Activated CD8-positive, alpha-beta memory T cell treated with anti-CD3 and anti-CD28 coated beads for 48 hours (primary cell): ENCODE results near the gene CD8B.
"Not testable (repeated sequence)": the region's sequence is repeated elsewhere in the genome, so short reads cannot be mapped to it uniquely, and the experiment has no call there.

Experiments
- DNase-seq, 3 experiments: peaks; one replicate each; pipeline ENCODE4 v3.0.0-alpha.2; 2020; ENCODE audit warnings: low read depth in 2 of 3, low spot score in 2 of 3

CD8B gene

GRCh38 chr2:86836915-86837695 lies 24.6 kb downstream of the CD8B start:
- DNase-seq = not testable (repeated sequence)

GRCh38 chr2:86835548-86835889 lies 26.2 kb downstream of the CD8B start:
- not testable (repeated sequence) for DNase-seq

DNA sequence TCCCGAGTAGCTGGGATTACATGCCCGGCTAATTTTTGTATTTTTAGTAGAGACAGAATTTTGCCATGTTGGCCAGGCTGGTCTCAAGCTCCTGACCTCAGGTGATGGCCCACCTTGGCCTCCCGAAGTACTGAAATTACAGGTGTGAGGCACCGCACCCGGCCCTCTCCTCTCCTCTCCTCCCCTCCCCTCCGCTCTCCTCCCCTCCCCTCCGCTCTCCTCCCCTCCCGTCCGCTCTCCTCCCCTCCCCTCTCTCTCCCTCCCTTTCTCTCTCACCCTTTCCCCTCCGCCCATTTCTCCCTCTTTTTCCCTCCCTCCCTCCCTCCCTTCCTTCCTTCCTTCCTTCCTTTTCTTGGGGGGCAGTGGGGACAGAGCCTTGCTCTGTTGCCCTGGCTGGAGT lies 28.4 kb downstream of the CD8B start:
- DNase-seq = no peak

- DNase-seq = no peak
These were observed 29.2 kb downstream of the CD8B start for GRCh38 chr2:86832334-86833096.

DNA sequence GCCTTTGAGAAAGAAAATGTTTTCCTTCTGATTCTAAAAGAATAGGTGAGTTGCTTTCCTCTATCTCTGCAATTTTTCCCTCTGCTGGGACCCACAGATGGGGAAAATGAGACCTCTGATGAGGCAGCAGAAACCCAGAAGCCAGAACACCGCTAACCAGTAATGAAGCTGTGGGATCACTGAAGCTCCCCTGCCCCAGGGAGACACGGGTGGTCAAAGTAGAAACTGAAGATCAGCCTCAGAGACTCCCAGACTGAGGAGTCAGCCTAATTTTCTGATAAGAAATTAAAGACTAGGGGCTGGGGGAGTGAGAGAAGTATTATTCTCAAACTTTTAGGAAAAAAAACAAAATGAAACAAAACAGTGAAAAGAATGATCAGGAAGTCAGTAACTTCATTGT lies 30.1 kb downstream of the CD8B start:
- DNase-seq = no peak

- no peak for DNase-seq
These were observed 34.7 kb downstream of the CD8B start for GRCh38 chr2:86826951-86827350.

DNA sequence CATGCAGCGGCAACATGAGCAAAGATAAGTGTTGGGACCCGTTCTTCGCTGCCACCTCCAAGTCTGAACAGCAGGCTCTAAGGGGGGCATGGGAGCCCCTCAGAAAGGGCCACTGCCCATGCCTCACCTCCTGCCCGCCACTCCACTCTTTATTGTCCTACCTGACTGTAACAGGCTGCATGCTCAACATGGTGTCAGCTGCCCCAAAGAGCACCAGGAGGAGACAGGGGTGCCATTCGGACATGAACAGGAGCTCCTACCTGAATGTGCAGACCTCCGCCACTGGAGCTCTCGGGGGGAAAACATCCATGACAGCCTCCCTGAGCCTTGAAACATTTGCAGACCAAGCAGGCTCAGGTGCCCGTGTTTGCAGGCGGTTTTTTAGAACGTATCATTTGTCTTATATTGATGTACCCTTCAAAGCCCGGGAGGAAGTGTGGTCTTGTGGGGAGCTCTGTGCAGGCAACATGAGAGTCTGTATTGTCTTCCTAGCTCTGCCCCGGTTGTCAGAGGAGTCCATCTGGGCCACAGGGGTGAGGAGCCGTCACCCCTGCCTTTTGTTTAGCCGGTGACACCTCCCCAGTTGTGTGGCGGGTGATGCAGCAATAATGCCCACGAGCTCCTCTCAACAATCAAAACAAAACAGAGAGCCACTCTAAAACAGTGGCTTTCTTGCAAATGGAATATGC lies 35.8 kb downstream of the CD8B start:
- DNase-seq = no peak

DNA sequence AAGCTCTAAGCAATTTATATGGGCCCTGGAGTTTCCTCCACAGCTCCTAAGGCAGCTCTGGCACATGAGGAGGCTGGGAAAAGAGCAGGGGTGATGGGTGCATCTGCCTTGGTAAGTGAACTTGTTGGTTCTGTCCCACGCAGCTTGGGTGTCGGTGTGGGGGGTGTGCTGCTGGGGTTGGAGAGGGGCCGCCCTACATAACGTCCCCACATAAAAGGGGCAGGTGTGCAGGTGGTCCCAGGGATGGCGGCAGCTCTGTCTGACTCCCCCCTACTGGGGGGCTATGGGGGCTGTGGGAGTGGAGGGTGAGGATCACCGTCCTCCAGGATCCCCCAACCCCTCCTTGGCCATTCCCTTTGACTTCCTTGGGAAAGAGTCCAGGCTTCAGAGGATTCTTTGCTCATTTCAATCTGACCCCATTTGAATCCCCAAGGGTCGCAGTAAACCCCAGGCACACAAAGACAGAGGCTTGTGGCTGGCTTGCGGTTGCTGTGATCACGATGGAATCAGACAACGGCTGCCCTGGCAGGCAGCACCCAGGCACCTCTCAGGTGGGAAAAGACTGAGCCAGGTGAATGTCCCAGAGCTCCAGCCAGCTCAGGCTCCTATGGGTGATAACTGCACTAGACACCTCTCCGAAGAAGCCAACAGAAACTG lies 36.5 kb downstream of the CD8B start:
- no peak for DNase-seq

DNA sequence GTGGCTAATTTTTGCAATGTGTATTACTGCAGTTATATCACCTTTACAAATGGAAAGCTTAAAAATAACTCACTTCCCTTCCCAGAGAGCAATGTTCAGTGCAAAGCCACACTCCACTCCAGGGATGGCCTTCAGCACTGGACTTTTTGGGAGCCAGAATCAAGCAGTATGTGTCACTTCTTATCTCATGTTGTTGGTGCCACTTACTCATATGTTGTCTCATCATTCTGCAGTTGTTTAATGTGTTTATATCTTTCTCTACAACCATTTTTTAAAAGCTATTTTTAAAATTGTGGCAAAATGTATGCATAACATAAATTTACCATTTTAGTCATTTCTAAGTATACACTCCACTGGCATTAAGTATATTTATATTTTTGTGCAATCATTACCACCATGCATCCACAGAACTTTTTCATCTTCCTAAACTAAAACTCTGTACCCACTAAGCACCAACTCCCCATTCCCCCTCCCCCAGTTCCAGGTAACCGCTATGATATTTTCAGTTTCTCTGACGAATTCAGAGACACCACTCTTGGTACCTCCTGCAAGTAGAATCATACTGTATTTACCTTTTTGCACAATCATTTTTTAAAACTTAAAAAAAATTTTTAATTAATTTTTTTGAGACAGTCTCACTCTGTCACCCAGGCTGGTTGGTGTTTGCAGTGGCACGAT lies 38.9 kb downstream of the CD8B start:
- DNase-seq = no peak

- DNase-seq = no peak
These were observed 39.8 kb downstream of the CD8B start for GRCh38 chr2:86821842-86822241.

DNA sequence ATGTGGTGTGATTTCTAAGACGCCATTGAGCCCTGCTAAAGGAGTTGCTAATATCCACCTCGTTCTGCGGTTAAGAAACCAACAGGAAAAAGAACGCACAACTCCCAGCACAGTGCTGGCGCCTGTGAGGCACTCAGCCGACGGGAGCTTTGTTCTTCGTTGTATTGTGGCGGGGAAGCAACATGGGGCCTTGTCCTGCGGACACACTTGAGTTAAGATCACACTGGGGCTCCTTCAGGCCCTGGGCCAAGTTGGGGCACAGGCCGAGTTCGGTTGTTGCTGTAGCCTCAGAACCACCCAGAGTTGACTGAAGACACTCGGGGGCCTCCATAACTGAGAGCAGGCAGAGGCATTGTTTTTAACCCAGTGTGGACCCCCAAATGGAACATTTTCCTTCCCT lies 40.4 kb downstream of the CD8B start:
- no peak for DNase-seq

- DNase-seq = no peak
These were observed 42.7 kb downstream of the CD8B start for GRCh38 chr2:86818957-86819356.

DNA sequence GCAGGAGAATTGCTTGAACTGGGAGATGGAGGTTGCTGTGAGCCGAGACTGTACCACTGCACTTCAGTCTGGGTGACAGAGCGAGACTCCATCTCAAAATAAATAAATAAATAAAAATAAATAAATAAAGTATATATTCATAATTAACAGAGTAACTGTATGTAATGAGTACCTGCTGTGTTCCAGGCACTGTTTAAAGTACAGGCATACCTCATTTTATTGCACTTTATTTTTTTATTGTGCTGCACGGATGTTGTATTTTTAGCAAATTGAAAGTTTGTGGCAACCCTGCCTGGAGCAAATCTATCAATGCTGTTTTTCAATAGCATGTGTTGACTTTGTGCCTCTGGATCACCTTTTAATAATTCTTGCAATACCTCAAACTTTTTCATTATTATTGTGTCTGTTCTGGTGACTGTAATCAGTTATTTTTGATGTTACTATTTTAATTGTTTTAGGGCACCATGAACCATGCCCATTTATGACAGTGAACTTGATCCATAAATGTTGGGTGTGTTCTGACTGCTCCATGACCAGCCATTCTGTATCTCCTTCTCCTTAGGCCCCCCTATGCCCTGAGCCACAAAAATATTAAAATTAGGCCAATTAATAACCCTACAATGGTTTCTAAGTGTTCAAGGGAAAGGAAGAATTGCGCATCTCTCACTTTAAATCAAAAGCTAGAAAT lies 43.4 kb downstream of the CD8B start:
- no peak for DNase-seq

GRCh38 chr2:86815611-86816010 lies 46.1 kb downstream of the CD8B start:
- no peak for DNase-seq

- no peak for DNase-seq
These were observed 52.1 kb downstream of the CD8B start for GRCh38 chr2:86809481-86810121.

GRCh38 chr2:86808315-86809161 lies 53.1 kb downstream of the CD8B start:
- DNase-seq = peak; percentile 92 to 97 (median 96)

- DNase-seq = peak in 1 of 3 experiments; percentile 64
These were observed 54.0 kb downstream of the CD8B start for GRCh38 chr2:86807468-86808275.

DNA sequence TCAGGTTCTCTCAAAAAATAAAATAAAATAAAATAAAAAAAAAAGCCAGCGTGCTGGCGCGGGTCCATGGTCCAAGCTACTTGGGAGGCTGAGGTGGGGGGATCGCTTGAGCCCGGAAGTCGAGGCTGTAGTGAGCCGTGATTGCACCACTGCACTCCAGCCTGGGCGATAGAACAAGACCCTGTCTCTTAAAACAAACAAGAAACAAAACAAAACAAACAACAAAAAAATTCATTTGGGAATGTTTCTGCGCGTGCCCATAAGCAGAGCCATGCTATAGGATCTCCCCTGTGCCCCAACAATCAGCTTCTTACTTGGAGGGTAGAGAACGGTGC lies 54.6 kb downstream of the CD8B start:
- no peak for DNase-seq
